ENCODE data around the gene PLA2G15.

- TF ChIP-seq CTCF (conservative IDR thresholded peaks at IDR 0.05 in 1 of 2, IDR thresholded peaks at IDR 0.05 in 1 of 2; ENCODE audit: low read depth in 1 of 2, low read length in 2 of 2) (no peak), EZH2 (IDR thresholded peaks at IDR 0.05; ENCODE audit: low read length, missing control alignments) (no peak)
These were observed 14.0 kb downstream of the PLA2G15 start for GRCh38 chr16:68259007-68259825.

All from fibroblast of lung (primary cell).